Breast epithelium (tissue), 3 donors: ENCODE measurements around the gene SPG11.

ENCODE experiments used
- CTCF ChIP-seq, 3 donors: fragments of 450-650 bp; IDR thresholded peaks; one replicate each; pipeline ENCODE4 v1.5.1; 2016 to 2017; ENCODE audit warnings: antibody characterized with exemption in 3 of 3, mild to moderate bottlenecking in 3 of 3, moderate library complexity in 3 of 3
- POLR2AphosphoS5 ChIP-seq, 3 donors: sonication (generic); formaldehyde crosslinking; IDR thresholded peaks; one replicate each; pipeline ENCODE4 v1.6.1; 2017; ENCODE audit warnings: antibody characterized with exemption in 3 of 3

- TF ChIP-seq CTCF (IDR thresholded peaks at IDR 0.05) (no peak), POLR2AphosphoS5 (IDR thresholded peaks at IDR 0.05) (no peak)
Observed at GRCh38 chr15:44623178-44623577, 40.3 kb downstream of the SPG11 start.
